HCT116 (cell line): ENCODE results near the gene OVOL1. TPM values are rescaled to one million over a fixed set of nuclear protein-coding genes. Genes with fewer than 3 reads are reported as not detected.

ENCODE experiments used
- ATAC-seq: fragments of 200-7000 bp; cut with Tn5 transposase; 2 replicates; pipeline ENCODE4 v1.9.1; 2020; ENCODE audit warnings: mild to moderate bottlenecking, moderate library complexity
- BruUV-seq: library from RNA; stranded (reverse); fragments of 400-500 nt; replicated peaks from 2 replicates; lab custom pipeline; 2021; lab: Mats Ljungman, UMichigan
- CTCF ChIA-PET: fragments of 300-600 bp; sonication (Branson Sonifier 250); formaldehyde crosslinking; loops from one replicate; lab custom pipeline; 2021; ENCODE audit warnings: antibody characterized with exemption; lab: Charles Lee
- POLR2A ChIA-PET: fragments of 300-600, 350-600 bp; sonication (Branson Sonifier 250); formaldehyde crosslinking; loops from one replicate; lab custom pipeline; 2021; ENCODE audit warnings: antibody characterized with exemption; lab: Charles Lee
- RAD21 ChIA-PET, 2 experiments: fragments of 300-600 bp; sonication (Branson Sonifier 250); formaldehyde crosslinking; loops; one replicate each; lab custom pipeline; 2023; ENCODE audit warnings: low total read pairs in 2 of 2; ENCODE audit not compliant: uncharacterized antibody in 2 of 2, unreplicated experiment in 2 of 2, low non-redundant PET in 1 of 2; lab: Charles Lee
- DNase-seq: peaks from one replicate; pipeline ENCODE4 v3.0.0-alpha.2; 2010; ENCODE audit warnings: low read depth, low spot score
- H2AFZ ChIP-seq: fragments of 200-600 bp; shearing (Covaris generic), sonication (generic); 2 replicates; pipeline ENCODE4 v1.6.1; 2017; ENCODE audit warnings: low read depth, mixed run types, mixed read lengths, antibody characterized with exemption, low read length; ENCODE audit not compliant: poor library complexity, severe bottlenecking
- H3K27ac ChIP-seq: 2 replicates; pipeline ENCODE4 v1.5.1; 2012; ENCODE audit warnings: low read depth, low read length
- H3K27me3 ChIP-seq: fragments of 200-600 bp; sonication (generic); 2 replicates; pipeline ENCODE4 v1.6.1; 2016; ENCODE audit warnings: mixed run types, low read length, mixed read lengths; ENCODE audit not compliant: insufficient read depth
- H3K36me3 ChIP-seq, 2 experiments: fragments of 200-500 bp in 1 of 2; fragments of 200-600 bp in 1 of 2; sonication (Bioruptor generic) in 1 of 2; sonication (generic) in 1 of 2; 2 replicates each; pipeline versions ENCODE4 v1.5.1 to v1.6.1; 2014 to 2016; ENCODE audit warnings: low read length in 2 of 2, inconsistent platforms in 1 of 2, mixed read lengths in 1 of 2, mixed run types in 1 of 2; ENCODE audit not compliant: insufficient read depth in 2 of 2, control insufficient read depth in 1 of 2
- H3K4me1 ChIP-seq, 2 experiments: fragments of 200-600 bp in 1 of 2; sonication (generic) in 1 of 2; 2 replicates each; pipeline versions ENCODE4 v1.5.1 to v1.6.1; 2012 to 2017; ENCODE audit warnings: low read length in 2 of 2, inconsistent platforms in 1 of 2, mild to moderate bottlenecking in 1 of 2, mixed read lengths in 1 of 2, mixed run types in 1 of 2, moderate library complexity in 1 of 2; ENCODE audit not compliant: insufficient read depth in 2 of 2, control insufficient read depth in 1 of 2
- H3K4me2 ChIP-seq: fragments of 200-600 bp; sonication (generic); 2 replicates; pipeline ENCODE4 v1.6.1; 2017; ENCODE audit warnings: mixed run types, low read length, mixed read lengths
- H3K4me3 ChIP-seq, 2 experiments: fragments of 200-600 bp in 1 of 2; sonication (generic) in 1 of 2; replicated peaks in 1 of 2; 2 replicates each; pipeline ENCODE4 v1.5.1; 2011 to 2016; ENCODE audit warnings: low read length in 2 of 2, control low read depth in 1 of 2, low read depth in 1 of 2, mild to moderate bottlenecking in 1 of 2, mixed read lengths in 1 of 2, mixed run types in 1 of 2
- H3K79me2 ChIP-seq: fragments of 200-600 bp; sonication (generic); 2 replicates; pipeline ENCODE4 v1.6.1; 2017; ENCODE audit warnings: mild to moderate bottlenecking, mixed run types, low read length, moderate library complexity, mixed read lengths; ENCODE audit not compliant: insufficient read depth
- H3K9ac ChIP-seq: fragments of 200-600 bp; sonication (generic); 2 replicates; pipeline ENCODE4 v1.6.1; 2016; ENCODE audit warnings: low read length, mixed read lengths
- H3K9me2 ChIP-seq: fragments of 200-600 bp; sonication (generic), shearing (Covaris generic); 2 replicates; pipeline ENCODE4 v1.6.1; 2017; ENCODE audit warnings: mixed run types, mild to moderate bottlenecking, moderate library complexity; ENCODE audit not compliant: insufficient read depth
- H3K9me3 ChIP-seq, 2 experiments: fragments of 200-500 bp in 1 of 2; fragments of 200-600 bp in 1 of 2; sonication (Bioruptor generic) in 1 of 2; sonication (generic) in 1 of 2; 2 replicates each; pipeline ENCODE4 v1.6.1; 2014 to 2017; ENCODE audit warnings: low read length in 2 of 2, mixed read lengths in 2 of 2, inconsistent platforms in 1 of 2, low read depth in 1 of 2, mild to moderate bottlenecking in 1 of 2, mixed run types in 1 of 2, moderate library complexity in 1 of 2; ENCODE audit not compliant: control insufficient read depth in 1 of 2, insufficient read depth in 1 of 2
- H4K20me1 ChIP-seq: fragments of 200-600 bp; sonication (generic), shearing (Covaris generic); 2 replicates; pipeline ENCODE4 v1.6.1; 2017; ENCODE audit warnings: mixed run types, mild to moderate bottlenecking, moderate library complexity; ENCODE audit not compliant: insufficient read depth
- ATF3 ChIP-seq: IDR thresholded peaks from 2 replicates; pipeline ENCODE4 v1.6.1; 2012
- CBX3 ChIP-seq: IDR thresholded peaks from 2 replicates; pipeline ENCODE4 v1.6.1; 2012; ENCODE audit warnings: low read depth
- CEBPB ChIP-seq: IDR thresholded peaks from 2 replicates; pipeline ENCODE4 v1.6.1; 2012; ENCODE audit warnings: low read depth
- CTCF ChIP-seq, 3 experiments: fragments of 200-600 bp in 1 of 3; sonication (generic) in 1 of 3; IDR thresholded peaks in 2 of 3; conservative IDR thresholded peaks in 1 of 3; 2 replicates each; pipeline ENCODE4 v1.5.1; 2012 to 2017; ENCODE audit warnings: low read depth in 2 of 3, low read length in 2 of 3, antibody characterized with exemption in 1 of 3, borderline replicate concordance in 1 of 3, control low read depth in 1 of 3, mild to moderate bottlenecking in 1 of 3, mixed read lengths in 1 of 3, mixed run types in 1 of 3, moderate library complexity in 1 of 3; ENCODE audit not compliant: insufficient read depth in 1 of 3
- ELF1 ChIP-seq: IDR thresholded peaks from 2 replicates; pipeline ENCODE4 v1.6.1; 2012; ENCODE audit warnings: low read depth, borderline replicate concordance
- EZH2 ChIP-seq: fragments of 200-600 bp; sonication (generic); IDR thresholded peaks from 2 replicates; pipeline ENCODE4 v1.6.1; 2017; ENCODE audit warnings: antibody characterized with exemption, mixed run types
- FOSL1 ChIP-seq: IDR thresholded peaks from 2 replicates; pipeline ENCODE4 v1.6.1; 2012; ENCODE audit warnings: low read depth
- MAX ChIP-seq: IDR thresholded peaks from 2 replicates; pipeline ENCODE4 v1.6.1; 2012
- POLR2AphosphoS5 ChIP-seq: IDR thresholded peaks from 2 replicates; pipeline ENCODE4 v1.6.1; 2011; ENCODE audit warnings: mild to moderate bottlenecking, low read depth, low read length, moderate library complexity
- REST ChIP-seq: IDR thresholded peaks from 2 replicates; pipeline ENCODE4 v1.6.1; 2012; ENCODE audit warnings: low read depth
- SIN3A ChIP-seq: IDR thresholded peaks from 2 replicates; pipeline ENCODE4 v1.6.1; 2012; ENCODE audit warnings: low read depth
- SP1 ChIP-seq: IDR thresholded peaks from 2 replicates; pipeline ENCODE4 v1.6.1; 2012; ENCODE audit warnings: low read depth
- SRF ChIP-seq: IDR thresholded peaks from 2 replicates; pipeline ENCODE4 v1.6.1; 2012; ENCODE audit warnings: low read depth
- TCF7L2 ChIP-seq: IDR thresholded peaks from 2 replicates; pipeline ENCODE4 v1.7.0; 2011; ENCODE audit warnings: borderline replicate concordance, inconsistent platforms; ENCODE audit not compliant: insufficient read depth, insufficient read length; ENCODE audit errors: extremely low read depth
- YY1 ChIP-seq: IDR thresholded peaks from 2 replicates; pipeline ENCODE4 v1.6.1; 2011; ENCODE audit warnings: low read length, low read depth, moderate library complexity, mild to moderate bottlenecking; ENCODE audit not compliant: insufficient replicate concordance; ENCODE audit errors: extremely low read depth
- ZBTB33 ChIP-seq: IDR thresholded peaks from 2 replicates; pipeline ENCODE4 v1.6.1; 2011; ENCODE audit warnings: mild to moderate bottlenecking, low read length, moderate library complexity; ENCODE audit not compliant: insufficient replicate concordance; ENCODE audit errors: extremely low read depth
- ZFX ChIP-seq: fragments of 450-650 bp; IDR thresholded peaks from 2 replicates; pipeline ENCODE4 v1.6.1; 2017
- ZNF274 ChIP-seq: fragments of 200-500 bp; sonication (Bioruptor generic); IDR thresholded peaks from 2 replicates; pipeline ENCODE4 v1.6.1; 2014; ENCODE audit warnings: mild to moderate bottlenecking, low read depth, low read length, inconsistent platforms
- intact Hi-C: fragments of 100-400 bp; cut with micrococcal nuclease; formaldehyde crosslinking; loops from 2 replicates; pipeline ENCODE4 v1.10.0; 2022
- total RNA-seq: library from RNA; stranded (reverse); gene quantifications from one replicate; pipeline ENCODE4 v1.2.1, GENCODE V29; 2021; ENCODE audit not compliant: unreplicated experiment

The OVOL1 gene
- total RNA-seq, 1 experiment from 2014 or later: 14.7 TPM

GRCh38 chr11:65766535-65766934, 20.3 kb upstream of the OVOL1 start:
- POLR2A ChIA-PET: no interaction called here

More at GRCh38 chr11:65766535-65766934, 20.3 kb upstream of the OVOL1 start:
- no peak overlapping the region for H3K27ac ChIP-seq
- H3K27me3 ChIP-seq: no peaks in the 10 kb centered on the region
- H3K79me2 ChIP-seq: no peaks in the 10 kb centered on the region
- intact Hi-C loops: no loop called here
- no peak overlapping the region for H3K4me3 ChIP-seq
- no peak for TF ChIP-seq ZNF274
- TF ChIP-seq CBX3: no peak
- no peak for TF ChIP-seq REST
- no peak for TF ChIP-seq MAX
- TF ChIP-seq TCF7L2: no peak
- no peak for TF ChIP-seq CEBPB
- TF ChIP-seq SIN3A: no peak
- no peak for TF ChIP-seq YY1
- TF ChIP-seq SRF: no peak
- no peak for TF ChIP-seq ZBTB33
- TF ChIP-seq ATF3: no peak
- no peak for TF ChIP-seq SP1
- no peak for TF ChIP-seq ZFX
- TF ChIP-seq CTCF (IDR thresholded peaks at IDR 0.05 in 2 of 3, conservative IDR thresholded peaks at IDR 0.05 in 1 of 3; ENCODE audit: borderline replicate concordance in 1 of 3, insufficient read depth in 1 of 3, low read depth in 2 of 3, low read length in 2 of 3): no peak
- TF ChIP-seq FOSL1: no peak
- no peak for TF ChIP-seq ELF1
- no peak for TF ChIP-seq POLR2AphosphoS5
- TF ChIP-seq EZH2: no peak
- no TSS peak for BruUV-seq
- DNase-seq (no peak), ATAC-seq (no peak)
- no peak overlapping the region for H3K9ac ChIP-seq
- no peaks in the 10 kb centered on the region for H3K36me3 ChIP-seq
- H2AFZ ChIP-seq: no peak overlapping the region
- no peaks in the 10 kb centered on the region; a peak in 1 of 4 replicates for H3K9me3 ChIP-seq
- H3K4me1 ChIP-seq: peaks cover 2 to 14% of the 10 kb centered on the region in 2 experiments; a peak in 2 of 4 replicates
- H3K4me2 ChIP-seq: no peak overlapping the region
- RAD21 ChIA-PET: no interaction called here
- H4K20me1 ChIP-seq: no peaks in the 10 kb centered on the region
- no peaks in the 10 kb centered on the region for H3K9me2 ChIP-seq
- CTCF ChIA-PET: interaction anchor here (0.9 kb wide), 1 partner anchor 13 kb away, joined by 3 read pairs; no protein-coding TSS in a partner anchor
